Fibroblast of lung (primary cell): ENCODE data around the gene HOXC6. TPM values are rescaled to one million over a fixed set of nuclear protein-coding genes. Genes with fewer than 3 reads are reported as not detected.

Experiments
- DNase-seq, 2 donors: peaks; one replicate each; pipeline versions ENCODE4 v3.0.0 to v3.0.0-alpha.2; 2010; ENCODE audit warnings: low read depth in 2 of 2
- H2AFZ ChIP-seq: 2 replicates; pipeline ENCODE4 v1.5.1; 2012; ENCODE audit warnings: low read length, control low read depth, inconsistent platforms
- H3K27ac ChIP-seq: 2 replicates; pipeline ENCODE4 v1.5.1; 2011; ENCODE audit warnings: low read length, control low read depth; ENCODE audit not compliant: insufficient read depth
- H3K27me3 ChIP-seq: 2 replicates; pipeline ENCODE4 v1.5.1; 2011; ENCODE audit warnings: mild to moderate bottlenecking, low read length; ENCODE audit not compliant: control insufficient read depth, insufficient read depth
- H3K36me3 ChIP-seq: 2 replicates; pipeline ENCODE4 v1.5.1; 2011; ENCODE audit warnings: low read length; ENCODE audit not compliant: control insufficient read depth, insufficient read depth
- H3K4me1 ChIP-seq: 2 replicates; pipeline ENCODE4 v1.5.1; 2011; ENCODE audit warnings: low read length; ENCODE audit not compliant: control insufficient read depth, insufficient read depth; ENCODE audit errors: extremely low read depth
- H3K4me2 ChIP-seq: 2 replicates; pipeline ENCODE4 v1.5.1; 2011; ENCODE audit warnings: low read length, control low read depth; ENCODE audit not compliant: insufficient read depth; ENCODE audit errors: extremely low read depth
- H3K4me3 ChIP-seq, 4 experiments: fragments of 200-600 bp in 1 of 4; sonication (generic) in 1 of 4; replicated peaks in 1 of 4; 2 replicates each; pipeline ENCODE4 v1.5.1; 2011 to 2016; ENCODE audit warnings: low read length in 4 of 4, low read depth in 3 of 4, mild to moderate bottlenecking in 3 of 4, control low read depth in 2 of 4, inconsistent platforms in 1 of 4, mixed read lengths in 1 of 4; ENCODE audit not compliant: insufficient read depth in 1 of 4; ENCODE audit errors: control extremely low read depth in 1 of 4
- H3K79me2 ChIP-seq: 2 replicates; pipeline ENCODE4 v1.5.1; 2012; ENCODE audit warnings: mild to moderate bottlenecking, low read length, inconsistent platforms; ENCODE audit not compliant: control insufficient read depth, insufficient read depth
- H3K9ac ChIP-seq: 2 replicates; pipeline ENCODE4 v1.5.1; 2011; ENCODE audit warnings: mild to moderate bottlenecking, low read length, control low read depth; ENCODE audit not compliant: insufficient read depth
- H3K9me3 ChIP-seq: 2 replicates; pipeline ENCODE4 v1.5.1; 2012; ENCODE audit warnings: low read depth, low read length; ENCODE audit not compliant: control insufficient read depth, insufficient read depth
- H4K20me1 ChIP-seq: 2 replicates; pipeline ENCODE4 v1.5.1; 2011; ENCODE audit warnings: low read length; ENCODE audit not compliant: control insufficient read depth, insufficient read depth; ENCODE audit errors: extremely low read depth
- CTCF ChIP-seq, 2 donors: IDR thresholded peaks in 1 of 2; conservative IDR thresholded peaks in 1 of 2; 1 replicate in 1 of 2; 2 replicates in 1 of 2; pipeline ENCODE4 v1.5.1; 2011 to 2012; ENCODE audit warnings: low read length in 2 of 2, control low read depth in 1 of 2, inconsistent platforms in 1 of 2, low read depth in 1 of 2, mild to moderate bottlenecking in 1 of 2
- EZH2 ChIP-seq: IDR thresholded peaks from 2 replicates; pipeline ENCODE4 v1.5.1; 2012; ENCODE audit warnings: low read length, control low read depth, mild to moderate bottlenecking; ENCODE audit errors: missing control alignments
- polyA plus RNA-seq, 2 donors: library from polyadenylated mRNA; depleted of rRNA in 1 of 2; stranded (reverse) in 1 of 2; unstranded in 1 of 2; fragments of >200 nt; gene quantifications; 2 replicates each; pipeline ENCODE4 v1.2.1, GENCODE V29; 2011 to 2012; ENCODE audit warnings: missing spikeins in 1 of 2
- total RNA-seq: library from RNA; depleted of rRNA; stranded (reverse); fragments of >200 nt; gene quantifications from 2 replicates; pipeline ENCODE4 v1.2.1, GENCODE V29; 2014

HOXC6 gene
- total and polyA plus RNA-seq, 2 donors (not counting 1 experiment from before 2014, with no cell fraction given) = 0.17 to 0.52 TPM

GRCh38 chr12:54020591-54021405 lies 7.4 kb upstream of the HOXC6 start:
- TF ChIP-seq EZH2 (no peak), CTCF (conservative IDR thresholded peaks at IDR 0.05 in 1 of 2, IDR thresholded peaks at IDR 0.05 in 1 of 2; ENCODE audit: low read depth in 1 of 2, low read length in 2 of 2) (no peak)
- no peak overlapping the region for H3K27ac ChIP-seq
- DNase-seq = no peak
- H3K9me3 ChIP-seq = no peaks in the 10 kb centered on the region
- no peak overlapping the region for H3K4me2 ChIP-seq
- no peak overlapping the region for H3K4me3 ChIP-seq
- no peak overlapping the region for H2AFZ ChIP-seq
- no peak overlapping the region for H3K9ac ChIP-seq
- no peaks in the 10 kb centered on the region for H3K36me3 ChIP-seq
- peaks cover 32% of the 10 kb centered on the region for H3K27me3 ChIP-seq
- no peaks in the 10 kb centered on the region for H3K79me2 ChIP-seq
- no peaks in the 10 kb centered on the region for H3K4me1 ChIP-seq
- H4K20me1 ChIP-seq = no peaks in the 10 kb centered on the region

GRCh38 chr12:54021432-54022013 lies 6.7 kb upstream of the HOXC6 start:
- DNase-seq = no peak
- Histone ChIP-seq H3K9me3 (no peaks in the 10 kb centered on the region), H3K79me2 (no peaks in the 10 kb centered on the region), H3K27ac (no peak overlapping the region), H2AFZ (no peak overlapping the region), H3K4me3 (no peak overlapping the region), H3K4me1 (no peaks in the 10 kb centered on the region), H3K9ac (no peak overlapping the region), H3K4me2 (no peak overlapping the region), H3K27me3 (peaks cover 36% of the 10 kb centered on the region), H3K36me3 (no peaks in the 10 kb centered on the region), H4K20me1 (no peaks in the 10 kb centered on the region)
- TF ChIP-seq EZH2 (no peak), CTCF (conservative IDR thresholded peaks at IDR 0.05 in 1 of 2, IDR thresholded peaks at IDR 0.05 in 1 of 2; ENCODE audit: low read depth in 1 of 2, low read length in 2 of 2) (no peak)

GRCh38 chr12:54022960-54023884 lies 5.0 kb upstream of the HOXC6 start:
- Histone ChIP-seq H3K27ac (no peak overlapping the region), H3K9me3 (no peaks in the 10 kb centered on the region), H3K27me3 (peaks cover 43% of the 10 kb centered on the region), H3K9ac (no peak overlapping the region), H3K4me1 (no peaks in the 10 kb centered on the region), H3K4me2 (no peak overlapping the region), H3K36me3 (no peaks in the 10 kb centered on the region), H3K4me3 (no peak overlapping the region), H4K20me1 (no peaks in the 10 kb centered on the region), H2AFZ (no peak overlapping the region), H3K79me2 (no peaks in the 10 kb centered on the region)
- no peak for DNase-seq
- TF ChIP-seq EZH2 = no peak
- TF ChIP-seq CTCF (conservative IDR thresholded peaks at IDR 0.05 in 1 of 2, IDR thresholded peaks at IDR 0.05 in 1 of 2; ENCODE audit: low read depth in 1 of 2, low read length in 2 of 2) = no peak
